HepG2 (cell line): Measurements from ENCODE around the gene DHX32.

Source experiments
- CAMTA2 ChIP-seq: sonication (generic); formaldehyde crosslinking; IDR thresholded peaks from 2 replicates; pipeline ENCODE4 v1.4.0; 2020; ENCODE audit warnings: mild to moderate bottlenecking, missing genetic modification reagents, borderline replicate concordance
- DR1 ChIP-seq: sonication (generic); formaldehyde crosslinking; IDR thresholded peaks from 2 replicates; pipeline ENCODE4 v1.8.0; 2021; ENCODE audit warnings: mild to moderate bottlenecking, missing genetic modification reagents, inconsistent platforms
- MAX ChIP-seq: IDR thresholded peaks from 2 replicates; pipeline ENCODE4 v1.6.1; 2012; ENCODE audit warnings: inconsistent platforms
- NFE2L2 ChIP-seq: fragments of 150-350 bp; IDR thresholded peaks from 2 replicates; pipeline ENCODE4 v1.6.1; 2014; ENCODE audit warnings: low read length
- POLR2A ChIP-seq, 2 experiments: IDR thresholded peaks; 2 replicates each; pipeline ENCODE4 v1.6.1; 2011; ENCODE audit warnings: low read depth in 2 of 2, low read length in 2 of 2, mild to moderate bottlenecking in 1 of 2, moderate library complexity in 1 of 2; ENCODE audit not compliant: insufficient read depth in 1 of 2
- POLR2AphosphoS5 ChIP-seq: IDR thresholded peaks from 2 replicates; pipeline ENCODE4 v1.6.1; 2012; ENCODE audit warnings: low read depth, low read length
- SETDB1 ChIP-seq: sonication (generic); formaldehyde crosslinking; IDR thresholded peaks from 2 replicates; pipeline ENCODE4 v1.5.1; 2020; ENCODE audit warnings: missing genetic modification reagents, mild to moderate bottlenecking, borderline replicate concordance
- TAF1 ChIP-seq: sonication (generic); formaldehyde crosslinking; IDR thresholded peaks from 2 replicates; pipeline ENCODE4 v1.4.0; 2020; ENCODE audit warnings: missing genetic modification reagents
- TFDP1 ChIP-seq: IDR thresholded peaks from 2 replicates; pipeline ENCODE4 v1.6.1; 2016; ENCODE audit warnings: missing compliant biosample characterization, missing genetic modification reagents, borderline replicate concordance
- ZNF570 ChIP-seq: sonication (generic); formaldehyde crosslinking; IDR thresholded peaks from 2 replicates; pipeline ENCODE4 v1.4.0; 2020; ENCODE audit warnings: mild to moderate bottlenecking, missing genetic modification reagents, borderline replicate concordance
- ZNF883 ChIP-seq: sonication (generic); formaldehyde crosslinking; IDR thresholded peaks from 2 replicates; pipeline ENCODE4 v1.5.1; 2020; ENCODE audit warnings: mild to moderate bottlenecking, missing genetic modification reagents; ENCODE audit errors: not compliant biosample characterization
- TF ChIP-seq, protein P1 (sequence below): sonication (generic); formaldehyde crosslinking; IDR thresholded peaks from 2 replicates; pipeline ENCODE4 v1.5.0; 2020; ENCODE audit warnings: missing genetic modification reagents
- TF ChIP-seq, protein P2 (sequence below): sonication (generic); formaldehyde crosslinking; IDR thresholded peaks from 2 replicates; pipeline ENCODE4 v1.5.0; 2020; ENCODE audit warnings: mild to moderate bottlenecking, missing genetic modification reagents, moderate library complexity

DNA sequence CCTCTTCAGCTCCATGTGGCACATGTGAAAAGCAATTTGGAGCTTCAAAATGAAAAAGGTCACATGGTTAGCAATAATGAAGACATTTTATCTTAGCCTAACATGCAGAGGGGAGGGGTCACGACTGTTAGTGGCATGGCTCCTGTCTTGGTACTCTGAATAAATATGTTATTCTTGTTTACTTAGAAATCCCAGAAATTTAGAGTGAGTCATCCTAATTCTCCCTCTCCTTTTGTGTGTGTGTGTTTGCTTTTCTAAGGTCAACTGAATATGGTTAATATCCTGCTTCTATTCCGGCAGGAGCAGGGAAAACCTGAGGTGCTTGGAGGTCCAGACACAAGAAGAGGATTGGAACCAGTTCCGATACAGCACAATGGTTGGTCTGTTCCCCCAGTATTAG lies 40.1 kb downstream of the DHX32 start:
- TF ChIP-seq ZNF570 (CRISPR knock-in tag) (no peak), POLR2AphosphoS5 (no peak), TAF1 (no peak), ZNF883 (CRISPR knock-in tag) (no peak), TFDP1 (no peak), MAX (no peak), SETDB1 (CRISPR knock-in tag) (no peak), CAMTA2 (no peak), POLR2A (IDR thresholded peaks at IDR 0.05; ENCODE audit: insufficient read depth in 1 of 2, low read depth in 2 of 2, low read length in 2 of 2) (no peak), DR1 (CRISPR knock-in tag) (no peak), NFE2L2 (no peak)
- TF ChIP-seq, protein P1, sequence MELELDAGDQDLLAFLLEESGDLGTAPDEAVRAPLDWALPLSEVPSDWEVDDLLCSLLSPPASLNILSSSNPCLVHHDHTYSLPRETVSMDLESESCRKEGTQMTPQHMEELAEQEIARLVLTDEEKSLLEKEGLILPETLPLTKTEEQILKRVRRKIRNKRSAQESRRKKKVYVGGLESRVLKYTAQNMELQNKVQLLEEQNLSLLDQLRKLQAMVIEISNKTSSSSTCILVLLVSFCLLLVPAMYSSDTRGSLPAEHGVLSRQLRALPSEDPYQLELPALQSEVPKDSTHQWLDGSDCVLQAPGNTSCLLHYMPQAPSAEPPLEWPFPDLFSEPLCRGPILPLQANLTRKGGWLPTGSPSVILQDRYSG (CRISPR knock-in tag): no peak
- TF ChIP-seq, protein P2, sequence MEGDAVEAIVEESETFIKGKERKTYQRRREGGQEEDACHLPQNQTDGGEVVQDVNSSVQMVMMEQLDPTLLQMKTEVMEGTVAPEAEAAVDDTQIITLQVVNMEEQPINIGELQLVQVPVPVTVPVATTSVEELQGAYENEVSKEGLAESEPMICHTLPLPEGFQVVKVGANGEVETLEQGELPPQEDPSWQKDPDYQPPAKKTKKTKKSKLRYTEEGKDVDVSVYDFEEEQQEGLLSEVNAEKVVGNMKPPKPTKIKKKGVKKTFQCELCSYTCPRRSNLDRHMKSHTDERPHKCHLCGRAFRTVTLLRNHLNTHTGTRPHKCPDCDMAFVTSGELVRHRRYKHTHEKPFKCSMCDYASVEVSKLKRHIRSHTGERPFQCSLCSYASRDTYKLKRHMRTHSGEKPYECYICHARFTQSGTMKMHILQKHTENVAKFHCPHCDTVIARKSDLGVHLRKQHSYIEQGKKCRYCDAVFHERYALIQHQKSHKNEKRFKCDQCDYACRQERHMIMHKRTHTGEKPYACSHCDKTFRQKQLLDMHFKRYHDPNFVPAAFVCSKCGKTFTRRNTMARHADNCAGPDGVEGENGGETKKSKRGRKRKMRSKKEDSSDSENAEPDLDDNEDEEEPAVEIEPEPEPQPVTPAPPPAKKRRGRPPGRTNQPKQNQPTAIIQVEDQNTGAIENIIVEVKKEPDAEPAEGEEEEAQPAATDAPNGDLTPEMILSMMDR (CRISPR knock-in tag): no peak
